ENCODE data around the gene S1PR1. TPM values are rescaled to one million over a fixed set of nuclear protein-coding genes. Genes with fewer than 3 reads are reported as not detected.
A peak's percentile ranks its signal among the peaks of the same experiment; 100 is the strongest.
"Not testable (repeated sequence)": the region's sequence is repeated elsewhere in the genome, so short reads cannot be mapped to it uniquely, and the experiment has no call there.

S1PR1 gene
- total and polyA plus RNA-seq, 11 donors: 37.0 to 175 (median 60.6) TPM

GRCh38 chr1:101200513-101200912 is 36.3 kb upstream of the S1PR1 start:
- ATAC-seq: no peak
- intact Hi-C loops (cut with DNase I): no loop called here
- TF ChIP-seq CTCF (IDR thresholded peaks at IDR 0.05) (no peak), POLR2A (IDR thresholded peaks at IDR 0.05) (no peak)
- Histone ChIP-seq H3K9me3 (no peaks in the 10 kb centered on the region), H3K36me3 (no peaks in the 10 kb centered on the region), H3K27me3 (no peaks in the 10 kb centered on the region), H3K4me1 (peaks cover 0 to 16% (median 4%) of the 10 kb centered on the region in 12 donors), H3K4me3 (no peak overlapping the region), H3K27ac (no peak overlapping the region)
- WGBS, 4 donors: 29 to 89% (median 71%) methylated on average over 2 of the region's 2 CpGs
- DNase-seq: no peak

GRCh38 chr1:101203820-101204540 is 32.8 kb upstream of the S1PR1 start:
- peak; percentile 97 to 99 (median 98) for ATAC-seq
- whole genome bisulfite sequencing, 4 donors: 22 to 49% (median 30%) methylated on average over 6 of the region's 6 CpGs
- TF ChIP-seq CTCF (IDR thresholded peaks at IDR 0.05) (no peak), POLR2A (IDR thresholded peaks at IDR 0.05) (no peak)
- Histone ChIP-seq H3K9me3 (no peaks in the 10 kb centered on the region), H3K4me1 (peaks cover 0 to 16% (median 4%) of the 10 kb centered on the region in 12 donors), H3K27ac (peak overlapping the region; percentile 28 to 85 (median 72)), H3K36me3 (no peaks in the 10 kb centered on the region), H3K27me3 (no peaks in the 10 kb centered on the region), H3K4me3 (no peak overlapping the region)
- DNase-seq: peak in 4 of 5 donors; percentile 36 to 53 (median 47)
- intact Hi-C loops (cut with DNase I): no loop called here

- H3K4me1 ChIP-seq: peaks cover 0 to 16% (median 4%) of the 10 kb centered on the region in 12 donors
- no peaks in the 10 kb centered on the region for H3K27me3 ChIP-seq
- no peak overlapping the region for H3K4me3 ChIP-seq
- H3K27ac ChIP-seq: peak overlapping the region in 7 of 12 donors; percentile 15 to 85 (median 73)
- no peak for TF ChIP-seq POLR2A (IDR thresholded peaks at IDR 0.05)
- no peak for TF ChIP-seq CTCF (IDR thresholded peaks at IDR 0.05)
- no peaks in the 10 kb centered on the region for H3K9me3 ChIP-seq
- DNase-seq (no peak), ATAC-seq (no peak)
- intact Hi-C loops (cut with DNase I): no loop called here
- no peaks in the 10 kb centered on the region for H3K36me3 ChIP-seq
Observed at GRCh38 chr1:101205457-101205856, 31.4 kb upstream of the S1PR1 start.

- ATAC-seq; DNase-seq; intact Hi-C loops (cut with DNase I); H3K27me3 ChIP-seq; H3K4me3 ChIP-seq; H3K36me3 ChIP-seq; H3K9me3 ChIP-seq: not testable (repeated sequence)
- H3K4me1 ChIP-seq: peaks cover 0 to 16% (median 4%) of the 10 kb centered on the region in 12 donors
- WGBS, 4 donors: 75 to 81% (median 80%) methylated on average over 4 of the region's 4 CpGs
- H3K27ac ChIP-seq: peak overlapping the region in 2 of 12 donors; percentile 68 to 85
Observed at GRCh38 chr1:101206139-101206538, 30.7 kb upstream of the S1PR1 start.

GRCh38 chr1:101207271-101207670 is 29.5 kb upstream of the S1PR1 start:
- H3K27ac ChIP-seq; H3K27me3 ChIP-seq; H3K36me3 ChIP-seq; H3K9me3 ChIP-seq; ATAC-seq; H3K4me3 ChIP-seq; DNase-seq; intact Hi-C loops (cut with DNase I): not testable (repeated sequence)
- peaks cover 0 to 16% (median 4%) of the 10 kb centered on the region in 12 donors for H3K4me1 ChIP-seq
- WGBS, 4 donors: 92 to 99% (median 96%) methylated on average over 9 of the region's 9 CpGs

All from heart left ventricle (tissue), 16 donors.